Measurements from ENCODE around the gene ZMIZ1. TPM values are rescaled to one million over a fixed set of nuclear protein-coding genes. Genes with fewer than 3 reads are reported as not detected.

Gene ZMIZ1
- total RNA-seq, 4 donors from 2014 or later = 18.7 to 188 (median 36.7) TPM

GRCh38 chr10:79046326-79046725, 22.4 kb upstream of the ZMIZ1 start:
- Histone ChIP-seq H3K4me1 (no peaks in the 10 kb centered on the region), H3K4me3 (no peak overlapping the region), H3K9me3 (no peaks in the 10 kb centered on the region), H3K27ac (no peak overlapping the region), H3K36me3 (no peaks in the 10 kb centered on the region), H3K27me3 (no peaks in the 10 kb centered on the region)
- peak in 1 of 2 donors; percentile 1 for DNase-seq
- intact Hi-C loops (cut with DNase I; ENCODE audit: low total_unique reads) = no loop called here
- TF ChIP-seq POLR2A (IDR thresholded peaks at IDR 0.05) = no peak

DNA sequence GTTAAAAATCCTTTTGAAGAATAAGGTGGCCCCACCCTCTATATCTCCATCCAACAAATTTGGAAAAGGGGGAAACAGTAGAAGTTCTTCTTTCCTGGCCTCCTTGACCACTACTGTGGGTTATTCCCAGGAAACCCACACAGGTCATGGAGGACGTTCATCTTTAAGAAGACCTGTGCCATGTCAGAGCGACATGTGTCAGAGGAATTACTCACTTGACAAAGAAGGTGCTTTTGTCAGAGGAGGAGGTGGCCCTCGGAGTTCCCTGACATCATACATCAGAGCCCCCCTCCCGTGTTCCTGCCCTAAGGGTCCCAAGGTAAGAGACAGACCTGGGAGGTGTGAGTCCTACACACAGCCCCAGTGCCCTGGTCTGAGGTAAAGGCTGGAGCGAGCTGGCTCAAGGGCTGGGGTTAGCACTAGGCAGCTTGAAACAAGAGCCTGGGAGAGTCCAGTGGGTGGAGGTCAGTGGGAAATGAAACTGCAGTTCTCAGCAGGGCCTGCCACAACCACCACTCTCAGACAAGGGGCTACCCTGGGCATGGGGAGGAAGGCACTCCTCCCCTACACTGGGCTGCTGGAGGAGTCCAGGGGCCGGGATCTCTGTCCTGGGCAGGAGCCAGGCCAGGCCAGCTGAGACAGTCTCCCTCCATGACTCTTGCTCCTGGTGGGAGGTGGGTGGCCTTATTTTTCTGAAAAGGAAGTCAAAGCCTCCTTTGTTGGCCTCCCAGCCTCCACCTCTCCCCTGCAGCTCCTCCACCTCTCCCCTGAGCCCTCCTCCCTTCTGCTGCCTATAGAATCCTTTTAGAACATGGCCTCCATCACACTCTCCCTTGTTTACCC, 21.8 kb upstream of the ZMIZ1 start:
- Histone ChIP-seq H3K4me1 (no peaks in the 10 kb centered on the region), H3K36me3 (no peaks in the 10 kb centered on the region), H3K27me3 (no peaks in the 10 kb centered on the region), H3K27ac (no peak overlapping the region), H3K4me3 (no peak overlapping the region), H3K9me3 (no peaks in the 10 kb centered on the region)
- peak; percentile 8 to 11 for DNase-seq
- TF ChIP-seq POLR2A (IDR thresholded peaks at IDR 0.05) (no peak), CTCF (IDR thresholded peaks at IDR 0.05) (no peak)
- intact Hi-C loops (cut with DNase I; ENCODE audit: low total_unique reads) = no loop called here

- Histone ChIP-seq H3K27me3 (no peaks in the 10 kb centered on the region), H3K4me3 (no peak overlapping the region), H3K27ac (no peak overlapping the region), H3K4me1 (no peaks in the 10 kb centered on the region), H3K9me3 (no peaks in the 10 kb centered on the region), H3K36me3 (no peaks in the 10 kb centered on the region)
- intact Hi-C loops (cut with DNase I; ENCODE audit: low total_unique reads) = no loop called here
- no peak for TF ChIP-seq CTCF (IDR thresholded peaks at IDR 0.05)
- TF ChIP-seq POLR2A (IDR thresholded peaks at IDR 0.05) = no peak
- DNase-seq = no peak
Measured at GRCh38 chr10:79047584-79047874, 21.2 kb upstream of the ZMIZ1 start.

GRCh38 chr10:79047875-79048638, 20.7 kb upstream of the ZMIZ1 start:
- peak; percentile 13 for DNase-seq
- Histone ChIP-seq H3K9me3 (no peaks in the 10 kb centered on the region), H3K27ac (peak overlapping the region in 1 of 2 donors; percentile 5), H3K4me1 (no peaks in the 10 kb centered on the region), H3K4me3 (no peak overlapping the region), H3K36me3 (no peaks in the 10 kb centered on the region), H3K27me3 (no peaks in the 10 kb centered on the region)
- intact Hi-C loops (cut with DNase I; ENCODE audit: low total_unique reads) = no loop called here
- TF ChIP-seq CTCF (IDR thresholded peaks at IDR 0.05) (no peak), POLR2A (IDR thresholded peaks at IDR 0.05) (no peak)

- Histone ChIP-seq H3K9me3 (no peaks in the 10 kb centered on the region), H3K4me1 (no peaks in the 10 kb centered on the region), H3K4me3 (no peak overlapping the region), H3K27ac (peak overlapping the region; percentile 5 to 10), H3K36me3 (no peaks in the 10 kb centered on the region), H3K27me3 (no peaks in the 10 kb centered on the region)
- no peak for TF ChIP-seq POLR2A (IDR thresholded peaks at IDR 0.05)
- peak; percentile 13 to 35 for DNase-seq
- intact Hi-C loops (cut with DNase I; ENCODE audit: low total_unique reads) = no loop called here
Measured at GRCh38 chr10:79048639-79049550, 19.9 kb upstream of the ZMIZ1 start.
